NCI-H2029 treated with DMSO at 0.1 percent for 48 hours (cell line): ENCODE measurements around the gene BCAS1.
"Not testable (repeated sequence)": the region's sequence is repeated elsewhere in the genome, so short reads cannot be mapped to it uniquely, and the experiment has no call there.

Source experiments
- DNase-seq: peaks from one replicate; lab custom pipeline; 2025; lab: John Stamatoyannopoulos, UW

The BCAS1 gene

DNA sequence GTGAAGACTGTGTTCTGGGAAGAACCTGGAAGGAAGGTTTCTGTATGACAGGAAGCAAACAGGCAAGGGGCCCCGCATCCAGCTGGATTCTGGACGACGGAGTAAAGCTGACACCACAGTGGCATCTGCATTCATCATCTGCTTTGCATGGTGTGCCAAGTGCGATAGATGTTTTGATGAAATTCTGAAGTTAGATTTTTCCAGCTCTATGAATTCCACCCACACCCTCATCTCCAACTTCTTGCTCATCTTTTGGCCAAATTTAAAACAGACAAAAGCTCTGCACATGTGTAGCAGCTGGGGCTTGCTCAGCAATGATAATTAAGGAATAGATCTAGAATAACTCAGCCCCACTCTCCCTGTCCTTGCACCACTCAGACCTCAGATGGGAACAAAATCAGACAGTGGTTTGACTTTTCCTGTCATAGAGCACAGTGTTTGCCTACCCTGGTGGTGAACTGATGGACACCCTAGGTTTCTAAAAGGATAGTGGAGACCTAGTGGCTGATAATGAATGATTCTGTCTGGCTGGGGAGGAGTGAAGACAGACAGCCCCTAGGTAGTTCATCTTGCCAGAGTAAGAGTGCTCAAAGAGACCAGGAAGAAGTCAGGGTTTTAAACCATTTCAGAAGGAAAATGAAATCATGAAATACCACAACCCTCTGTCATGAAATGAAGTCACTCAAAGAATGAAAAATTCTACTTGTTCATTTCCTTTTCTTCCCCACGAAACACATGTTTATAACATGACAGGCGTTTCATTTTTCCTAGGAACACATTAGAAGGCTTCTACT is 85.8 kb downstream of the BCAS1 start:
- no peak for DNase-seq

DNA sequence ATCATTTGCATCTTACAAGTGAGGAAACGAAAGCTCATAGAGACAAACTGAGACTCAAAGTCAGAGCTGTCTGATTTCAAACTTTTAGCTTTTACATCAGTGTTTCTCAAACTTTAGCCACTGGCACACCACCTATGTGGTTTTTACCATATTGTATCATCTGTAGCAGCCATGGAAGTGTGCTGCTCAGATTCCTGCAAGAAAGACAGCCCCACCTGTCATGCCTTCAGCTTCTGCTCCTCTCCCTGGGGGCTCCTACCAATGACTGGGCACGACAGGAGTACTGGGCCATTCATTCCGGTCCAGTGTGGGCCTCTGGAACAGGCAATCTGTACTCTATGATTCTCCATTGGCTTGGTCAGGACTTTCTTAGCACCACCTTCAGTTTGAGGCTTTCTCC is 87.0 kb downstream of the BCAS1 start:
- DNase-seq: no peak

DNA sequence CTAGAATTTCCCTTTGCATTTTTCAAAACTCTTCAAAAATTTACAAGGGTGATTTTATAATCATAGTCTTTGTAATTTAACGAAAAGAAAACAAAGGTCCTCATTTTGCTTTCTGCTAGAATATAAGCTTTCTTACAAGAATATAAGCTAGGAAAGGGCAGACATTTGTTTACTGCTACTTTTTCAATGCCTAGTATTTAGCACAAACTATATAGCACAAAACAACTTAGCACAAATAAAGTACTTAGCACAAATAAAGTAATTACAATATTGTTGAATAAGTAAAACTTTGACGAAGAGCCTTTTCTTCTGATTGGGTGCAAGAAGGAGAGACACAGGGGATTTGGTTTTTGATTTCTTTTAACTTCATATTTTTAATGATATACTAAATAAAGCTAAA is 87.8 kb downstream of the BCAS1 start:
- DNase-seq: no peak

DNA sequence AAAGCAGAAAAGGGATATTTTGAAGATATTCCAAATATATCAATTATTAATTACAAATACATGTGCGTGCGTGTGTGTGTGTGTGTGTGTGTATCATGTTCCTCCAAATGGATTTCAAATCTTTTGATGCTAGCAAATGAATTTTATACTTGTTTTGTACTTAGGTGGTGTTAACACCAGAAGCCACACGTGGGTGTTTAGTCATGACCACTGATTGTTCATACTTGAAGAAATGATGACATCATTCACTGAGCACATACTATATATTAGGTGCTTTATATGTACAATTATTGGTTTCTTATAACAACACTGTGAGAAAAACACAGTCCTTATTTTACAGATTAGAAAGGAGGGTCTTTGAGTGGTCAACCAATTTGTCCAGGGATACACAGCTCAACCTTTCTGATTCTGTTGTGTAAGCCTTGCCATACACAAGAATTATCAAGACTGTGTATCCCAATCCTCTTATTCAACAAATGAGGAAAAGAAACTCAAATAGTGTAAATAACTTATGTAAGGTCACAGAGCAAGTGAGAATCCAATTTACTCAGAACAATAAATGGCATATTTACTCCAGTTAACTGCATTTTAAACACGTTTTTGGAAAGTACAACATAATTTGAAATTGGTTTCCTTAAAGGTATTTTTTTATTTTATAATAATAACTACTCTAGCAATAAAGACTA is 88.5 kb downstream of the BCAS1 start:
- DNase-seq: no peak

DNA sequence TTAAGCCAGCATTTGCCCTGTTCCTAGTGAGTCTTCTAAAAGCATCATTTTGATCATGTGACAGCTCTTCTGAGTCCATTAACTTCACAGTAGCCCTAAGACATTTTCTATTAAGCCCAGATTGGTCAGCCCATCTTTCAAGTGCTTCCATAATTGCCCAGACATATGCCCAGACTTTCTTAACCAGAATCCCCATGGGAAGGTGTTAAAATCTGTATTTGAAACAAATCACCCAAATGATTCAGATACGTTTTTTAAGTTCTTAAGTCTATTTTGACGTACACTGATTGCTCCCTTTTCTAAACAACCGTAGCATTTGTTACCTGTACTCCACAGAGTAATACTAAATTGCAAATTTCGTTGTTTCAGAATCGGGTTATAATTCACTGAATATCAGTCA is 89.3 kb downstream of the BCAS1 start:
- no peak for DNase-seq

DNA sequence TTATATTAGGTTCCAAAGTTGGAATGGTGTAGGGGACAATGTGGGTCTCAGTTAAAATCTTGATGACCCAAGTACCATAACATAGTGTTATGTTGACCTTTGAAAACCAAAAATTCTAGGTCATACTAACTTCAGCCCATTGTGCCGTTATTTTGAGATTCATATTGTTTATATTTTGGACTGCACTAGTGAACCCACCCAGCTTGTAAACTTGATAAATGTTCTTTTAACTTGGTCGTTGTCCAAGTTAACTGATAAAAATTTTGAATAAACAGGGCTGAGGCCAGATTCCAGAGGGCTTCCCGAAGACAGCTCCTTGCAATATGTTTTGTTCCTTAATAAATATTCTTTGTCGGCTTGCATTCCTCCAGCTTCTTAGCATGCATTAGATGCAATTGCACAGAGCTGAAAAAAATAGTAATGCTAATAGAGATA is 90.3 kb downstream of the BCAS1 start:
- DNase-seq: no peak

DNA sequence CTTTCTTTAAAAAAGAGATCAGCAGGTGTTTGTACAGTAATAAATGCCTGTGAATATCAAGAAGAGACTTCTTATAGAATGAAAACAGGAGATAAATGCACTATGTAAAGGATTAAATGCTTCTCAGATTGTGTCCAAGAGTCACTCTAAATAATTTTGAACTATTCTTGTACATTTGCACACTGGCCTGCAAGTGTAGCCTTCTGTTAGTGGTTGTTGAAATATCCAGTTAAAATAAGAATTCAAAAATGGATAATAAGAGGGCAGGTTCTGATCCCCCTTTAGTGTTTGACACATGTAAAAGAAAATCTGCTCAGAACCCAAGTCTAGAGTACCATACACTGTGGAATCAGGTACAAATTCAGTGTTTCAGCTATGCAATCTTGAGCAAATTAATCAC is 91.9 kb downstream of the BCAS1 start:
- no peak for DNase-seq

DNA sequence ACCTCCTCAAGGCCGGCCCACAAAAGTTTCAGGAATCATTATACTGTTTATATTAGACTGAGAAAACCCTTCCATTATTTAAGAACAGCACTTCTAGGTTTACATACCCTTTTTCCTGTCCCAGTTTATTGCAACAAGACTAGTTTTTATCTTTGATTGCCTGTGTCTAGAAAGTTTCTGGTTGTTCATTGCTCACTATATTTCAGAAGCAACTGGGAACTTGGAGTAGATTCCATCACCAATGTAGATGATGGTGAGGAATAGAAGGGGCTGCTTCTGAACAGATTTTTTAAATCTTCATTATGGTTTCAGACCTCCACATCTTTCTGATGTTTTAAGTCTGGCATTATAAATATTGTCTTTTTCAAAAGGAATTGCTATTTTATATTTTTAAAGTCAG is 93.0 kb downstream of the BCAS1 start:
- DNase-seq: no peak

DNA sequence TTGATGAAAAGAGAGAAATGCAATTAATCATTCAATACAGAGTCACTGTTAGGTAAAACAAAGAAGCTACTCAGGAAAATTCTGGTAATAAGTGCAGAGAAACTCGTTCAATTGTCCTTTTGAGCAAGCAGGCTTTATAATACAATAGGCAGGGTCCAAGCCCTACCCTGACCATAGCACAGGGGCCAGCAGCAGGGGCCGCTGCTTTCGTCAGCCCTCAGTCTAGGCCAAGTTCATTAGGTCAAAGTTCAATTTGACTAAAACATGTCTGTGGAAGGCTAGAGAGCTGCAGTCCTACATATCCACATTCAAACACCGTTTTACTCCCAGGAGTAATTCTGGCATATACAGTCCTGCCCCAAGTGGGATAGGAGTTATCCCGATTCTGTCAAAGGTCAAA is 94.6 kb downstream of the BCAS1 start:
- no peak for DNase-seq

DNA sequence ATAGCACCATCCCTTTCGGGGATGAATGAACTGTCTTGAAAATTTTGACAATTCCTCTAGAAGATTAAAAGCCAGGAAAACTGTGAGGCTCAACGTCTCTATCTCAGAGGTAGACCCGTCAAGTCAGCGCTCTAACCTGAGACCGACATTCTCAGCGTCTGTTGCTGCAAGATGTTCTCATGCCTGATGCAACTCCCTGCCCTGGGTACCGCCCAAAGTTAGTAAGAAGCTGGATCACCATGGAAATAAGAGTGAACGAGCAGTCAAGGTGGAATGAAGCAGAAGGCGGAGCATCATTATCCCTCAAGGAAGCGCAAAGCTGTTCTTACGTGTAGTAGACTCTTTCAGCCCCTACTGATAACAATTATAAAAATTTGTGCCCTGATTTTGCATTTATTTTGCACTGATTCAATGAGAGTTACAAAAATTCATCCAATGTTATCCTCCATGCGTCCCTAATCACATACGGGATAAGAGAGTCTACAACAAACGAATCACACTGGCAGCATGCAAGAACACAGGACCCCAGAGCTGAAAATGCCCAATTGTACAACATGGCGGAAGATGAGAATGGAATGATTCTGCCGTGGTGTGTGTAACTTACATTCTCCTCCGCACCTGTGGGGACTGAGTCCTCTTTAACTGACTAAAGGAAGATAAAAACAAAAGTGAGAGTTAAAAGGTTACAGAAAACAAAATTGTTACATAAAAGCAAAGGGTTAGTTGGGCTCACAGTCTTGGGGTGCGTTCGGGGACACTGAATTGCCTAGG is 95.4 kb downstream of the BCAS1 start:
- DNase-seq: no peak

DNA sequence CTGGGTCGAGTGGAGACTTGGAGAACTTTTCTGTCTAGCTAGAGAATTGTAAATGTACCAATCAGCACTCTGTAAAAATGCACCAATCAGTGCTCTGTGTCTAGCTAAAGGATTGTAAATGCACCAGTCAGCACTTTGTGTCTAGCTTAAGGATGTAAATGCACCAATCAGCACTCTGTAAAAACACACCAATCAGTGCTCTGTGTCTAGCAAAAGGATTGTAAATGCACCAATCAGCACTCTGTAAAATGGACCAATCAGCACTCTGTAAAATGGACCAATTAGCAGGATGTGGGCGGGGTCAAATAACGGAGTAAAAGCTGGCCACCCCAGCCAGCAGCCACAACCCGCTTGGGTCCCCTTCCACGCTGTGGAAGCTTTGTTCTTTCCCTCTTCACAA is 96.5 kb downstream of the BCAS1 start:
- not testable (repeated sequence) for DNase-seq

DNA sequence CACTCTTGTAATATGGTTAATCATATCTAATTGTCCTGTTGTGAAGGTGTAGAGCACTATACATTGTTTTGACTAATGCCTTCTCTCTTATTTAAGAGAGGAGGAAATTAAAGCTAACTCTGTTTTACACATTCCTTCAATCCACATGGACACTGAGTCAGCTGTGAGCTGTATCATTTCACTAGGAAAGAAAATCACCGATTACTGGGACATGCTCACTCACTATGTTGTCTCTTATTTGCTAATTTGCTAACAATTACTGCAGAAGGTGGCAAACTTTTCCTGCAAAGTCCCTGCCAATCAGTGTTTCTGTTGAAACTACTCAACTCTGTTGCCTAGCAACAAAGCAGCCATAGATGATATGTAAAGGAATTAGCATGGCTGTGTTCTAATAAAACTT is 98.2 kb downstream of the BCAS1 start:
- DNase-seq: no peak

DNA sequence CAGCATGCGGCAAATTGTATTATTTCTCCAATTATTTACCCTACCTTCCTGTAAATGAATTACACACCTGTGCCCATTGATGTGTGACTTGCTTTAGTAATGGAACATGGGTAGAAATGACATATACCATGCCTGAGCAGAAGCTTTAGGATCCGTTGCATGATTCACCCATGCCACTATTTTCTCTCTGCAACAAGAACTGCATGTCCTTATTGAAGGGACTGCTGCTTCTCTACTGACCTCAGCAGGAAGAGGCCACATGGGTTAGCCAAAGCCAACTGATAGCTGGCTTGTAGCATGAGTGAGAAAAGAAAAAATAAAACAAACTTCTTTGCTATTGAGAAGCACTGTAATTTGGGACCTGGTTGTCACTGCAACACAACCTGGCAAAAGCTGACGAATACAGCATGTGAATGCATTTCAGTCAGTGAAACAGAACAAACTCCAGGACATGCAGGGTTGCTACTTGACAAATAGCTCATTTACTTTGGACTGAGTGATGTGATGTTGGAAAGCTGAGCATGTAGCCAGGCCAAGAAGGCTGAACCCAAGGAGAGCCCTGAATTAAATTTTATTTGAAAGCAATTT is 99.2 kb downstream of the BCAS1 start:
- DNase-seq: no peak

DNA sequence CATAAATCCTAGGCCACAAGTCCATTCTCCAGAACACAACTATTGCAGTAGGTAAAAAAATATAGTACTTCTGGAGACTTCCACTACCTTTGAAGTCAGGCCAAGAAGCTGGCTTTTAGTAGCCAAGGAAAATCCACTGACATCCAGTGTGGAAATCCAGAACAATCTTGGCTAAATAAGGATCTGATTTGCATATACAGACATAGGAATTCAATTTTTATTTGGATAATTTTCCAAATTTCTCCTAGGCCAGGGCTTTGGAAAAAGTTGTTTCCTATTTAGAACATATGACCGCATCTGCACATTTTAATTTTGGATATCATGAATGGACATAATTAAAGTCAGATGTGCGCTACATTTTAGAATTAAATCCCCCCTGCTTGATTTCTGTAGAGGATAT is 100.2 kb downstream of the BCAS1 start:
- no peak for DNase-seq

DNA sequence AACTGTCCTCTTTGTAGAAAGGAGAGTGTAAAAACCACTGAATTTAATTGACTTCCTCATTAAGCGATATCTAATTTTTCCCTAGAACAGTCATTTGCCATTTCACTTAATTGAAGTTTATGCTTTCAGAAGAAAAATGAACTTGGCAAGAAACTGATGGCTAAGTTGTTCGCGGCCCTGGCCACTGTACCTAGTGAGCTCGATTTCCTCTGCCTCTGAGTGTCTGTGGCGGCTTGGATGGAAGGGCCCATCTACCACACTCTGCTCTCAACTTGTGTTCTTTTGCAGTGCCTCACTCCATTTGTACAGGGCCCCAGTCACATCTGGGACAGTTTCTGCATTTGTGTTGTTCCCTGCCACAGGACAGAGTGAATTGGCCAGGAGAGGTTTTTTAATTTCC is 102.9 kb downstream of the BCAS1 start:
- no peak for DNase-seq

DNA sequence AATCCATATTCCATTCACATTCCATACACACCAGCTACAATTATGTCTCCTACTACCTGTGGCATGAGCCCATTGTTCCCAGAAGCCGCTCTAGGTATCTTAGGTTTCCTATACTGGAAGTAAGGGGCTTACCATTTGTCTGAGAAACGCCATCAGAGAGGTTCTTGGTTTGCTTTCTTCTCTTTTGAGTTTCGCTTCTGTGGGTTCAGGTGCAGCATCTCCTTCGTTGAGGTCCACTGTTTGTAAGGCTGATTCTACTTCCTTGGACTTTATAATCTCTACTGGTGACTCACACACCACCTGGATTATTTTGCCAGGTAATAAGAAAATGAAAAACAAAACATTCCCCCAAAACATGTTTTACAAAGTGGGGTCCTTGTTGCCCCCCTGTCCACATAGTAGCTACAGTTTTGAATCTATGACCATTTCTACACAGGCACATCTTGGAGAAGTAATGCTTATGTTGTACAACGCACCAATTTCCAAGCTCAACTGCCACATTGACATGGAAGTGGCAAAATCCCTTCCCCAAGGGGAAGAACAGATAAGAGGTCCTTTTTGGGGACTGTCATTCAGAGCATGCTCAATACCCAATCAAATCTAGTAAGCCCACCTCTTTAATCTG is 103.5 kb downstream of the BCAS1 start:
- DNase-seq: no peak

DNA sequence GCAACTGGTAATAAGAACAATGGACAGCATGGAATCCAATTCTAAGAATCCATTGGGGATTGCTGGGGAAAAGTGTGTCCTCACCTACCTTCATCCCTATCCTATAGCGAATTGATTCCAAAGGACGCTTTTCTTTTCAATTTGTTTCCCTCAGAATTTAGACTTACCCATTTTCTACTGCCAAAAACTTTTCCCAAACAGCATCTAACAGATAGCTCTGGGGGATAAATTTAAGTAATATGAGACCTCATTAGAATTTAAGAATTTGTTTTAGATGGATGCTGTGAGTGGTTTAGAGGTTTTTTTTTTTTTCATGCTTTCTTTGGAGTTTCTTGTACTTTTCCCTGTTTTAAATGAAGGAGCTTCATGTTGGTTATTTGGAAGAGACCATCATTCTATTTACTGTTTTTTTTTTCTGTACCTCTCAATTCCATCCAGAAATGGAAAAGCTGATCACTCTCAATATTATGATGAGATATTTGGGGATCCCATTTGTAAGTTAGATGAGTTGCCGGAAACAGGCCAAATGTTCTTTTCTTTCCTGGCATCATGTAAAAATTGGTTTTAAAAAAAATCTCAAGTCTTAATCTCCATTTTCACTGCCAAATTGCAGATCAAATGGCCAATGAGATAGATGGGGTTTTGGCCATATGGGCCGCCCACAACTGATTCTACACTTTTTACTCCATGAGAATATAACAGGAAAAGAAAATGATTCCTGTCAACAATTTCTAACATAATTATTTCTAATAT is 105.7 kb downstream of the BCAS1 start:
- DNase-seq: no peak

DNA sequence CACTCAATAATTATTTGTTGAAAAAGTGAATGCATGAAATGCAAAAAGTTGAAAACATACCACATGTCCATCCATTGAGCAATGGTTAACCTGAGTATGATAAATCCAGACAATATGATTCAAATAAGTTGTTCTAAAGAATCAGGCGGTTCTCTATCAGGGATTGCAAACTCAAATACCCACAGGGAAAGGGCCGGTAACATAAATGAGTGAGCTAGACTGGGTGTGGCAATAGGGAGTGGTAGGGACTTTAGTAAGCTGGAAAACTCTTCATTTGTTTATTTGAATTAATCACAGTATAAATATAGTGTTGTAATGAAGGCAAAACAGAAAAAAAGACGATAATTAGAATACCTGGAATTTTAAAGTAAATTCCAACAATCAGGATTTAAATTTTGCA is 106.3 kb downstream of the BCAS1 start:
- DNase-seq: no peak

DNA sequence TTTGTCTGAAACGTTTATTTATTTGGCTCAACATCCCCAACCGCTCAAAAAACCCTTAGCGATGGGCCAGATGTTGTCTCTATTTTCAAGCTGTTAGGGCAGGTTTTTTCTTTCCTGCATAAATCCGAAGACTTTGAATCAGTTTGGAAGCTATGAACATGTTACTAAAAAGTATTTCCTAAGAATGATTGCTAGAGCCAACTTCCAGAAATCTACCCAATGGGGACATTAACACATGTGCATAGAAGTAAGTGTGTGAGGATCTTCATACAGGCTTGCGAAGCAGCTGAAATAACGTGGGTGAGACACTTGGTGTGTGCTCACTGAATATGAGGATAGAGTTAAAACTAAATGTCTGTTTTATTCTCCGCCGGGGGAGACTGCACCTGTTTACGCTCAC is 106.8 kb downstream of the BCAS1 start:
- DNase-seq: no peak

DNA sequence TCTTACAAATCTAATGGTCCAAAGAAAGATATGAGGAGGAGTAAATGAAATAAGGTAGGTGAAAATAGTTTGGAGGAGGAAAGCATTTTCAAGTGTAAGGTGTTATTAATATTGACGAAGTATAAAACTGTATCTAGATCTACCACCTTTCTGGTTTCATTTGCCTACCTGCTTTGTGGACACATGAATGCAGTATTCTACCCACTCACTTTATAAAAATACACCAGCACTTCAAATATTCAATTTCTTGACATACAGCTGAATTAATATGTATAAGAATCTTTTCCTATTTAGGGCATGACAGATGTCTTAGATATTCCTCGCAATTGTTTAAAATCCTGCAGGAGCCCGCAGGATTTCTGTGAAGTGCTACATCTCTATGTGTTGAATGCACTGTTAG is 108.0 kb downstream of the BCAS1 start:
- no peak for DNase-seq

DNA sequence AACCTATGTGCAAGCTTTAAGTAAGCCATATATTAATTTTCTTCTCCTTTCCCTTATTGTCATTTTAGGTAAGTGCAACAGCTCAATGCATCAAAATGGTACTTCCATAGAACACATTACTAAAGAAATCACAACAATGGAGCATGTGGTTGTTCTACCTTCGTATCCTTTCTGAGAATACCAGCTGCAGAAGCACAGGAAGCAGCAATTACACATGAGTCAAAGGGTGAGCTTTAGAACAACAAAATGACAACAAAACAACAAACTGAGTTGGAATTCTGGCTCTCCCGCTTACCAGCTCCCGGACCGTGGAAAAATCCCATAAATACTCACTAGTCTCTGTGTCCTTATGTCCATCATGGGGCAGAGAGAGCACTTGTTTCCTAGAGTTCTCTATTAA is 108.9 kb downstream of the BCAS1 start:
- no peak for DNase-seq
